Ascending aorta (tissue), 2 donors: ENCODE results near the gene CD300LD. TPM values are rescaled to one million over a fixed set of nuclear protein-coding genes. Genes with fewer than 3 reads are reported as not detected.

Experiments
- DNase-seq, 2 donors: peaks; one replicate each; pipeline ENCODE4 v3.0.0-alpha.2; 2019; ENCODE audit warnings: low spot score in 2 of 2
- H3K27ac ChIP-seq, 2 donors: fragments of 200-600 bp; sonication (generic); one replicate each; pipeline ENCODE4 v1.5.1; 2016 to 2017; ENCODE audit warnings: mild to moderate bottlenecking in 1 of 2
- H3K27me3 ChIP-seq: fragments of 200-600 bp; sonication (generic); one replicate; pipeline ENCODE4 v1.5.1; 2017
- H3K36me3 ChIP-seq, 2 donors: fragments of 200-600 bp; sonication (generic); one replicate each; pipeline ENCODE4 v1.5.1; 2016
- H3K4me1 ChIP-seq, 2 donors: fragments of 200-600 bp; sonication (generic); one replicate each; pipeline ENCODE4 v1.5.1; 2016 to 2017; ENCODE audit warnings: mild to moderate bottlenecking in 1 of 2
- H3K4me3 ChIP-seq, 2 donors: fragments of 200-600 bp; sonication (generic); one replicate each; pipeline ENCODE4 v1.5.1; 2016 to 2017; ENCODE audit warnings: mild to moderate bottlenecking in 1 of 2
- H3K9me3 ChIP-seq, 2 donors: fragments of 200-600 bp; sonication (generic); one replicate each; pipeline ENCODE4 v1.5.1; 2016
- intact Hi-C: fragments of 100-400 bp; cut with DNase I; formaldehyde crosslinking; loops from one replicate; pipeline ENCODE4 v1.15.1; 2023
- total RNA-seq: library from RNA; depleted of rRNA; stranded (reverse); fragments of >200 nt; gene quantifications from one replicate; pipeline ENCODE4 v1.1.0, GENCODE V29; 2016
- TF ChIP-seq, protein P1 (sequence below), 3 experiments: fragments of 200-600 bp in 2 of 3; fragments of 450-650 bp in 1 of 3; sonication (generic) in 2 of 3; IDR thresholded peaks; one replicate each; pipeline ENCODE4 v1.5.1; 2016 to 2019; ENCODE audit warnings: antibody characterized with exemption in 3 of 3, mild to moderate bottlenecking in 1 of 3, moderate library complexity in 1 of 3

Gene CD300LD
- total RNA-seq, 1 donor from 2014 or later, result not detected

DNA sequence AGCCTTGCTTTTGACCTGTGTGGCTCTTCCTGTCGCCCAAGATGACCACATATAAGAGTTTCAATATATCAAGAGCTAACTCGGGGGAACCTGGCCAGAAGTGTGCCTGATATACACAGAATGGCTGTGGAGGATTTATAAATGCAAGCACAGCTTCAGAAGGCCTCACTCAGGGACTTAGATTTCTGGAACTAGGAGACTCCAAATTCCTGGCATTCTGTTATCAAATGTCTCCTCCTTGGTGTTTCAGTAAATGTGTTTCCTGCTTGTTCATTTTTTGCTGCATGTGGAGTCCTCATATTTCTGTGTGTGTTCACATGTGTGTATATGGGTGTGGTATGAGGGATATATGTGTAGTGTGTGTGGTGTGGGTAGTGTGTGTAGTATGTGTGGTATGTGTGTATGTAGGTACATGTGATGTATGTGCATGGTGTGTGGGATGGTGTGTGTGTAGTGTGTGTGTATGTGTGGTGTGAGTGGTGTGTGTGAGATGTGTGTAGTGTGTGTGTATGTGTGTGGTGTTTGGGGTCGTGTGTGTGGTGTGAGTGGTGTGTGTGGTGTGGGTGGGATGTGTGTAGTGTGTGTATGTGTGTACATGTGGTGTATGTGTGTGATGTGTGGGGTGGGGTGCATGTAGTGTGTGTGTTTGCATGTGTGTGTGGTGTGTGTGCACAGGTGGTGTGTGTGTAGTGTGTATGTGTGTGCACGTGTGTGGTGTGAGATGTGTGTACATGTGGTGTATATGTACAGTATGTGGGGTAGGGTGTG lies 23.8 kb downstream of the CD300LD start:
- Histone ChIP-seq H3K9me3 (no peaks in the 10 kb centered on the region), H3K27me3 (no peaks in the 10 kb centered on the region), H3K4me3 (no peak overlapping the region), H3K27ac (no peak overlapping the region), H3K36me3 (no peaks in the 10 kb centered on the region), H3K4me1 (no peaks in the 10 kb centered on the region)
- TF ChIP-seq, protein P1, sequence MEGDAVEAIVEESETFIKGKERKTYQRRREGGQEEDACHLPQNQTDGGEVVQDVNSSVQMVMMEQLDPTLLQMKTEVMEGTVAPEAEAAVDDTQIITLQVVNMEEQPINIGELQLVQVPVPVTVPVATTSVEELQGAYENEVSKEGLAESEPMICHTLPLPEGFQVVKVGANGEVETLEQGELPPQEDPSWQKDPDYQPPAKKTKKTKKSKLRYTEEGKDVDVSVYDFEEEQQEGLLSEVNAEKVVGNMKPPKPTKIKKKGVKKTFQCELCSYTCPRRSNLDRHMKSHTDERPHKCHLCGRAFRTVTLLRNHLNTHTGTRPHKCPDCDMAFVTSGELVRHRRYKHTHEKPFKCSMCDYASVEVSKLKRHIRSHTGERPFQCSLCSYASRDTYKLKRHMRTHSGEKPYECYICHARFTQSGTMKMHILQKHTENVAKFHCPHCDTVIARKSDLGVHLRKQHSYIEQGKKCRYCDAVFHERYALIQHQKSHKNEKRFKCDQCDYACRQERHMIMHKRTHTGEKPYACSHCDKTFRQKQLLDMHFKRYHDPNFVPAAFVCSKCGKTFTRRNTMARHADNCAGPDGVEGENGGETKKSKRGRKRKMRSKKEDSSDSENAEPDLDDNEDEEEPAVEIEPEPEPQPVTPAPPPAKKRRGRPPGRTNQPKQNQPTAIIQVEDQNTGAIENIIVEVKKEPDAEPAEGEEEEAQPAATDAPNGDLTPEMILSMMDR (IDR thresholded peaks at IDR 0.05), result no peak
- intact Hi-C loops, result no loop called here
- no peak for DNase-seq

DNA sequence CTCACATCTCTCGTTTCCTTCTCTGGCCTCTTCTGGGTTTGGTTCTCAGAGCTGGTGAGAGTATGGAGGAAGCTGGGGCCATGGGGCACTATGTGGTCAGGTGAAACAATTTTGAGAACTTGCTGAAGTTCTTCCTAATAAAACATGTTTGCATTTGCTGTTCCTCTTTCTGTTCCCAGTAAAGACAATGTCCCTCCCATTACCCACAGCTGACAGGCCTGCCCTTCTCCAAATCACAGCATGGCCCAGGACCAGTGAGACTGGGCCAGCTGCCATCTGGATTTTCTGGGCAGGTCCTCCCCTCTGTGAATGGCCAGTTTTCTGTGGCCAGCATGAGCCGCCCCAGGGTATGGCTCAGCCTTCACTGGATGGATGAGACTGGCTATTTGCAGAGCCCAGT lies 24.7 kb downstream of the CD300LD start, which contains the start of gene CD300H:
TSS of gene CD300H (minus strand) at position 113 of the 400 bp plus-strand sequence.
- intact Hi-C loops, result no loop called here
- Histone ChIP-seq H3K27me3 (no peaks in the 10 kb centered on the region), H3K4me1 (no peaks in the 10 kb centered on the region), H3K4me3 (no peak within 1 kb of the TSS), H3K9me3 (no peaks in the 10 kb centered on the region), H3K36me3 (no peaks in the 10 kb centered on the region), H3K27ac (no peak within 1 kb of the TSS)
- TF ChIP-seq, protein P1 (IDR thresholded peaks at IDR 0.05), result no peak
- no peak for DNase-seq

DNA sequence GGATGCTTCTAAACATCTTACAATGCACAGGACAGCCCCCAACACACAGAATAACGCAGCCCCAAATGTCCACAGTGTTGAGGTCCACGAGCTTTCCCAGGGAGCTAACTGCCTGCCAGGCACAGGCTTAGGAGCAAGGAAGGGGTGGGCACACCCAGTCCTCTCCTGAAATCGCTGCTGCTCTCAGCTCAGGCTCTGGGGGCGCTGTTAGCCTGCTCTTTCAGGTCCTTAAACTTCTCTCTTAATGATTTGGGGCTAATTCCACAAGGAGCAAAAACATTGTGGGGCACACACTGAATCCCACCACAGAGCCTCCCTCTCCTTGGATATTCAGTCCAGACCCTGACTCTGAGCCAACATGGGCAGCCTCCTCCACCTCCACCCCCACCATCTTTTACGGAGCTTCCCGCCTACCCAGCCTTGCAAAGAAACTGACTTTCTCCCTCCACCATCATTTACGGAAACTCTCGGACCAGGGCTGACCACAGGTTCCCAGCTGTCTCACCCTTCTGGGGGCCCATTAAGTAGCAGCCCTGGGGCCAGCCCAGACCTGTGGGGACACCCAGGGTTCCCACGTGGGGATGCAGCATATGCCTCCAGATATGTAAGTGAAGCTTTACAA lies 25.8 kb downstream of the CD300LD start:
- H3K4me3 ChIP-seq, result no peak overlapping the region
- no peak for DNase-seq
- intact Hi-C loops, result no loop called here
- no peak overlapping the region for H3K27ac ChIP-seq
- no peaks in the 10 kb centered on the region for H3K27me3 ChIP-seq
- TF ChIP-seq, protein P1 (IDR thresholded peaks at IDR 0.05), result peak in 2 of 3 experiments; percentile 10 to 40
- H3K4me1 ChIP-seq, result no peaks in the 10 kb centered on the region
- no peaks in the 10 kb centered on the region for H3K9me3 ChIP-seq
- no peaks in the 10 kb centered on the region for H3K36me3 ChIP-seq

DNA sequence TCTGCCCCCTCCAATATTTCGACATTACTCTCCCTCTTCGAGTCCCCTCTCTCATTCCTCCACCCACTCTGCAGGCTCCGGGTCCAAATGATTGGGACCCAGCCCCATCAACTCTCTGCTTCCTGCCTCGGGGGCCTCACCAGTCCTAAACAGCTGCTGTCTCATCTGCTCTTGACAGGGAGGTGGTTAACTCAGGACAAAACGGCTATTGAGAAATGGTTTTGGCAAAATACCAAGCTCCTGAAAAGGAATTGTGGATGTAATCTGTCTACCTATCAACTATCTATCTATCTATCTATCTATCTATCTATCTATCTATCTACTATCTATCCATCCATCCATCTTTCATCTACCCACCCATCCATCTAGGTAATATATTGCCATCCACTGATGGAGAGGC lies 27.0 kb downstream of the CD300LD start:
- DNase-seq, result no peak
- TF ChIP-seq, protein P1 (IDR thresholded peaks at IDR 0.05), result no peak
- Histone ChIP-seq H3K4me3 (no peak overlapping the region), H3K27ac (no peak overlapping the region), H3K4me1 (no peaks in the 10 kb centered on the region), H3K36me3 (no peaks in the 10 kb centered on the region), H3K27me3 (no peaks in the 10 kb centered on the region), H3K9me3 (no peaks in the 10 kb centered on the region)
- intact Hi-C loops, result no loop called here

DNA sequence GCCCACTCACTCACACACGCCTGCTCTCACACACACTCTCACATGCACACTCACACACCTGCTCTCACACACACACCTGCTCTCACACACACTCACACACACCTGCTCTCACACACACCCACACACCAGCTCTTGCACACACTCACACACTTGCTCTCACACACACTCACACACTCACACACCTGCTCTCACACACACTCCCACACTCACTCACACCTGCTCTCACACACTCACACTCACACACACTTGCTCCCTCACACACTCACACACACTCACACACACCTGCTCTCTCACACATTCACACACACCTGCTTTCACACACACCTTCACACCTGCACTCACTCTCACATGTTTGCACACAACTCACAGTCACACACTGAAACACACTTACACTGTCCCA lies 28.7 kb downstream of the CD300LD start:
- Histone ChIP-seq H3K4me1 (no peaks in the 10 kb centered on the region), H3K4me3 (no peak overlapping the region), H3K27ac (no peak overlapping the region), H3K36me3 (no peaks in the 10 kb centered on the region), H3K27me3 (no peaks in the 10 kb centered on the region), H3K9me3 (no peaks in the 10 kb centered on the region)
- TF ChIP-seq, protein P1 (IDR thresholded peaks at IDR 0.05), result no peak
- no peak for DNase-seq
- intact Hi-C loops, result no loop called here
